Suppressor macrophage (primary cell): ENCODE measurements around the gene ZSCAN20.

ENCODE experiments used
- DNase-seq, 4 experiments: peaks; one replicate each; pipeline ENCODE4 v3.0.0-alpha.2; 2020 to 2022
- total RNA-seq, 17 experiments: gene quantifications; one replicate each; lab custom pipeline; 2026; ENCODE audit warnings: mixed read lengths in 6 of 17, inconsistent platforms in 3 of 17; lab: John Stamatoyannopoulos, UW

Gene ZSCAN20
- total RNA-seq = 1.2 to 17.1 (median 10.2) reads per million in 17 experiments

DNA sequence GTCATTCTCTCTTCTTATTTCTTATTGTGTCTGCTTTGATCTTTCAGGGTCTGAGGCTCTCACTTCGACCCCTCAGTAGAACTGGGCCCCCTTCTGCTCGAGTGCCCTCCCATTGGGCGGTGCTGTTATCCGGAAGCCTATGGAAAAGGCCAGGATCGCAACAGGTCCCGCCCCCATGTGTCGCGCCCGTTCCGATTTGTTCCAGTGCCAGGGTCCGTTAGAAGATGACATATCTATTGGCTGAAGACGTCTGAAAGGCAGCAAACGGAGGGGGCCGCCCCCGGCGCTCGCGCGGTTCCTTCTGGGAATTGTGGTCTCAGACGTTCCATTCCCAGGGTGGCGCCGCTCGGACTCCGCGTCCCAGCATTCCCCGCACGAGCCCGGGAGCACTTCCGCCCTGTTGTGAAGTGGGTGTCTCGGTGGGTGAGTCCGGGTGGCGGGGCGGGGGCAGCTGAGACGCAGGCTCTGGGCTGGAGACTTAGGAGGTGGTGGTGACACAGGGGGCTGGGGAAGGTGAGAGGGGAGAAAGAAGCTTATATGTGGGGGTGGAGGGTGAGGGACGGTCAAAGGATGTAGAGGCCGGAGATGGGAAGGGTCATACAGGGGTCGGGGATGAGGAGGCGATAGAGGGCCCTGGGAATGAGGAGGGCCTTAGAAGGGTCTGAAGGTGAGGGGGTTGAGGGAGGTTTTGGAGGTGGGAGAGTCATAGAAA lies at the start of gene ZSCAN20:
ZSCAN20 (plus strand) TSS at position 377 of the 712 bp plus-strand sequence. CDS start 6,644 bp downstream, outside the sequence.
- DNase-seq = peak; percentile 96 to 97 (median 96)

DNA sequence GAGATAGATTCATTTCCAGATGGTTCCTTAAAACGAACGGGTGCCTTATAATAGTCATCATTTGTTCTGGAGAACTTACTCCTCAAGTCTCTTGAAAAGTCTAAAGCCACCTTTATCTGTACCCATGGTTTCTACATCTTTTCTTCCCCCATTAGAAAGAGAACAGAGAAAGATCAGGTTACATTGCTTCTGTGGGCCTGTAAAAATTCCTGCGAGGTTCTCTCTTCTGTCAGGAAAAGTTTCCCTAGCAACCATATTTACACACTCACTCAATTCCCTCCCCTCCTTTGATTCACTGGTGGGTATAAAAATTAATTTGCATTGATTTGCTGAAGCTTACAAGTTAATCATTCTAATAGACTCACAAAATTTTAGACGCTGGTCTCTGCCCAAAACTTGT lies 48.2 kb upstream of the ZSCAN20 start:
- no peak for DNase-seq

DNA sequence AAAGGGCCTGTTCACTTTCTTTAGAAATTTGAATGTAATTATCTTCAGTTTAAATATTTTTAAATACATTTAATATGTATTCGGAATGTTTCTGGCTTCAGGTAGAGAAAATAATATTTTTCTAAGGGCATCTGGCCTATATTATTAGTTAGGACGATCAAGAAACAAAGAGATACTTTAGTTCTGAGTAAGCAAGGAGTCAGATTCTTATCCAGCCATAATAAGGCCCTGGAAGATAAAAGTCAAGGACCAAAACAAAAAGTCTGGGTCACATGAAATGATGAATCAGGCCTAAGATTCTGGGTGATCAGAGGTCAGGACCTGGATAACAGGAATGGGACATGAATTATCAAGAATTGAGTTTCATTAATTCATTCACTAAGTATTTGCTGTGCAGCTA lies 47.8 kb upstream of the ZSCAN20 start:
- DNase-seq = no peak

DNA sequence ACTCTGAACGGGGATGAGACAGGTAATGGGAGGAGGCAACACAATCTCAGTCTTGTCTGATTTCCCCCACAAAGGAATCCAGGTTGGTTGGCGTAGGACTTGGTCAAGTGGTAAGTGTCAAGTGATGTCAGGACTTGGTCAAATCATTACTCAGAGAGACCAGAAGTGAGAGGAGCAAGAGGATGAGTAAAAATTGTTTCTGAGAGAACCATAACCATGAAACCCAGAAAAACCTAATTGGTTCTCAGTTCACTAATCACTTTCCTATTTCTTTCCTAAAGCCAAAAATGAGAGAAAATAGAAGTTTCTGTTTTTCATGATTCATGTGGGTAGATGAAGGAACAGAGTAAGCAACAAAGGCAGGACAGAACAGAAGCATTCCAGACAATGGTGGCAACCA lies 46.5 kb upstream of the ZSCAN20 start:
- no peak for DNase-seq

DNA sequence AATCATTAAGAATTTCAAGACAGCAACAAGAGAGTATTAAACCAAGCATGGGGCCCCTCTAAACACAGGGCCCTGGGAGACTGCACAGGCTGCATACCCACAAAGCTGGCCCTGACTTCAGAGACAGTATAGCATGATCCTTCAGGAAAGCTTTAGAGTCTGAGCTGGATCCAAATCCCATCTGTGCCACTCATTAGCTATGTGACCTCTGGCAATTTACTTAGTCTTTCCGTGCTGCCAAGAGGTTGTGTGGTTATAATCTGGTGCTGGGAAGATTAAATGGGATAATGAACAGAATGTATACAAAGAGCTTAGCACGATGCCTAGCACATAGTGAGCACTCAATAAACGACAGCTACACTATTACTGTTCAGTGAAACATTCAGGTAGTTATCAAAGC lies 45.5 kb upstream of the ZSCAN20 start:
- DNase-seq = no peak

DNA sequence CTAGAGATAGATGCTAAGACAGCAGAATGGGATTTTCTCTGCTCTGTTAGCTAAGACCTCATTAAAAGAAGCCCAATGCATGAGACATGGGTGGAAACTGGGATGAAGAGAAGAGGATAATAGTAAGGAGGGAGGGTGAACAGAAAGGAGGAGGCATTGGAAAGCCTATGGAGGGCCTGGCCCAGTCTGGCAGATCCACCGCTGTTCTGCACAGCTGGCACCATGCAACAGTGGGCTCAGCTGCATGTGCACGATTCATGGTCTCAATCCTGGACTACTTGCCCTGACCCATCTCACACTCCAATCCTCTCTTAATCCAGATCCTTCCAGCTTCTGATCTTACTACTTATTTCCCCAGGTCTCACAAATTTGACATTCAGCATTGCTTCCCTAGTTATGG lies 43.8 kb upstream of the ZSCAN20 start:
- DNase-seq = no peak

DNA sequence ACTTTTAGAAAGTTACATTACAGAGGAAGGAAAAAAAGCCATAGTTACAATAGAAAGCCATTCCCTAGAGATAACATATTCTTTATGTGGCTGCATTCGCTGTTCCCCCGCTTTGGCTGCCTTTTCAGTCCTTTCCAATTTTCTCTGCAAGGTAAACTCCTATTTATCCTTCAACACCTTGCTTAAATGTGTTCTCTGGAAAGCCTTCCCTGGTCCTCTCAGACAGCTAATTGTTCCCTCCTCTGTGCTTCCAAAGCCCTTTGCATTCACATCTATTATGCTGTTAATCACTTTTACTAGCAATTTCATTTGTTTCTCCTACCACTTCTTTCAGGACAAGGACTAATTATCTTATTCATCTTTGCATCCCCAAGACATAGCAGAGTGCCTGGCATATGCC lies 43.1 kb upstream of the ZSCAN20 start:
- no peak for DNase-seq

DNA sequence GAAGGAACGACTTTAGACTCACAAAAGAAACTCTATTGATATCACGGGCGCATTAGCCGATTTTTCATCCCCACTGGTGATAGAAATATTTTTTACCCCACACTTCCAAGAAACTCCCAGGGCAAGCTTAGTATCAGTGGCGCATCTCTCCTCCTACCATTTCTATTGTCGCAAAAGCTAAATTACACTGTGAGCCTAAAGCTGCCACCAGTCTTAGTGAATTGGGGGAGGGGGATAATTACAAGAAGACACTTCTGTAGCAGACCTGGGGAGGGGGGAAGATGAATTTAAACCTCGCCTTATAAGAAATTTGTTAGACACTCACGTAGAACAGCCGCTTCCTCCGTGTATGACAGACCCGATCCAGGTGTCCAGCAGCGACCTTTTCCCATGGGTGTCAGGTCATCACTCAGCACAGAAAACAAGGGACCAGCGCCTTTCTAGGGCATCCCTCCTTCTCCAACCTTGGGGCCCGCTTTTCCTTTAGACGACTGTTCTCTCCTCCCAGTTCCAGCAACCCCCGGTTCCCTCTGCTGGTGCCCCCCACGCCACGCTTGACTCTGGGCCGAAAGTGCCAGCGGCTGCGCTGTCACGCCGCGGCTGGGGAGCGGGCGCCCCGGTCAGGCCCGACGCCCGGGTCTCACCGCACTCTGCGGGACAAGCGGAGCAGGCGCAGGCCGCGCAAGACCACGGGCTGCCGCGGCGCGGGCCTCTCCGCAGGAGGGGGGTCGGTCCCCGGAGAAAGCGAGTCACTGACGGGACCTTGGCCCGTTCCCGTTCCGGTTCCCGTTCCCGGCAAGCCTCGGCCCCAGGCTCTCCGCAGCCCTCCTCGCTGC lies 42.4 kb upstream of the ZSCAN20 start:
- DNase-seq = no peak

DNA sequence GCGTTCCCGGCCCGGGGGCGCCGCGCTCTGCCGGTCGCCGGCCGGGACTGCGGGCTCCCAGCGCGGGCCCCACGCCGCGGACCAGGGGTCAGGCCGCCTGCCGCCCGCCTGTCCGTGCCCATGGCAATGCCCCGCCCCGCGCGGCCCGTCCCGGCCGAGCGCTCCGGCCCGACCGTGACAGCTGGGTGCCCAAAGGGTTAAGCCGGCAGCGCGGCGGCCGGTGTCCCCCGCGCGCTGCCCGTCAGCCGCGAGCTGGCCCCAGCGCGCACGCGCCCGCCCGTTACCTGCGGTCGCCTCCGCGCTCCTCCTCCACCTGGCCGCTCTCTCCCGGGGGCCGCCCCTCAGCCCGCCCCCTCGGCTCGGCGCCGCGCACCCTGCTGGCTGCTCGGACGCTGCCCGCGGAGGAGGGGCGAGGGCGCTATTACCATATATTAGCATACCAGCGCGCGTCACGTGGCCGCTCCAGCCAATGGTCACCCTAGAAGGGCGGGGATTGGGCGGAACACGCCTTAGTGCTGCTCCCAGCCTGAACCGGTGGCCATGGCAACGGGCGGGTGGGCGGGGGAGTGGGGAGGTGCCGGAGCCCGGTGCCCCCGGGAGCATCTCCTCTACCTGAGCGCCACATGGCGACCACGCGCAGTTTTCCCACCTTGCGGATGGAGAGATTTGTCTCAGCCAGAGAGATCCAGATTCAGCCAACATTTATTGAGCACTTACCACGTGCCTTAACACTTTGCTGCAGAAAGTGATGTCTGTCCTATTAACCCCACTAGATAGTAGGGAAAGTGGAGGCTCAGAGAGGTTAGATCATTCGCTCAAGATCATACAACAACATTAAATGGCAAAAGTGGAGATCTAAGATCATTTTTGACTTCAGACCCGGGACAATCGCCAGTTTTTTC lies 41.5 kb upstream of the ZSCAN20 start, which contains the start of gene PHC2:
PHC2 (minus strand) TSS at position 404 of the 902 bp plus-strand sequence. CDS start 55,556 bp downstream, outside the sequence.
- DNase-seq = peak; percentile 96 to 99 (median 98)

DNA sequence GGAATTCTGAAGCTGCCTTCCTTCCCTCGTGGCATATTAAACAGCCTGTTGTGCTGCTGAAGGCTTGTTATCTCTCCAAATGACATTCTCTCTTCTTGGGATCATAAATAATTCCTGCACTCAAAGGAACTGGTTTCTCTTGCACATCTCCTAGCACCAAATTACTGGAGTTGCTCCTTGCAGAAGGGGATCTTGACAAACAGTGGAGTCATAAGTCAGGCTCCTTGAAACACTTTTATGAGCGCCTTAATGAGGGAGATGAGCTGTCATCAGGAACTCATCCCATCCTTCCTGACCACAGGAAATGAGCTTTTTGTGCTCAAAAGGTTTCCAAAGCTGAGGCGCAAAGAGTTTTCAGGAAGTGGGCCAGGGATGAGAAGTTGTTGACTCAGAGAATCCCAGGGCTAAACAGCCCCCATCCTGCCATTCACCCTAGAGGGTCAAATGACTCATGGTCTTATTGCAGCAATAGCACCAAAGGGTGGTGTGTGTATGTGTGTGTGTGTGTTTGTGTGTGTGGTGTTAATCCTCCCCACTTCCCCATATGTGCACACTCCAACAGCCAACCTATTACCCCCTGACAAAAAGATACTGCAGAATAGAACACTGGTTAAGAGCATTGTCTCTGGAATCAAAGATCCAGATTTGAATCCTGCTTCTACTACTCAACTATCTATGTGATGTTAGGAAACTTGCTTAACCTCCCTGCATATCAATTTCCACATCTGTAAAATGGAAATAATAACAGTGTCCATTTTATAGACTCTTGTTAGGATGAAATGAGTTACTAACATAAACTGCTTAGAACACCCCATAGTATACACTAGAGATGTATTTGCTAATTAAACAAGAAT lies 38.7 kb upstream of the ZSCAN20 start:
- peak; percentile 94 to 99 (median 96) for DNase-seq

DNA sequence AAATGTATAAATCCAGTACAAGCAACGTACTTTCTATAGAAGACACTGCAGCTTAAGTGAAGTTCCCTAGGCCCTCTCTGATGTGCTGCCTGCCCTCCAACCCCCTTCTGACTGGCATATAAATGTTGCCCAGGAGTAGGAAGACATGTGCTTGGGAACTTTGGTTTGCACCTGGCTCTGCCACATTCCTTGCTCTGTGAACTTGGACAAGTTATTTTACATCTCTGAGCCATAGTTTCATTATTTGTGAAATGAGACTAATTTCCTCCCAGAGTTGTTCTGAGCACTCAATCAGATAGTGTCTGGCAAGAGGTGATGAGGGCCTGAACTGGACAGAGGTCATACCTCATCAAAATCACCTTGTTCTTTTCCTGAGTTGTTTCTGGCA lies 38.1 kb upstream of the ZSCAN20 start:
- no peak for DNase-seq

DNA sequence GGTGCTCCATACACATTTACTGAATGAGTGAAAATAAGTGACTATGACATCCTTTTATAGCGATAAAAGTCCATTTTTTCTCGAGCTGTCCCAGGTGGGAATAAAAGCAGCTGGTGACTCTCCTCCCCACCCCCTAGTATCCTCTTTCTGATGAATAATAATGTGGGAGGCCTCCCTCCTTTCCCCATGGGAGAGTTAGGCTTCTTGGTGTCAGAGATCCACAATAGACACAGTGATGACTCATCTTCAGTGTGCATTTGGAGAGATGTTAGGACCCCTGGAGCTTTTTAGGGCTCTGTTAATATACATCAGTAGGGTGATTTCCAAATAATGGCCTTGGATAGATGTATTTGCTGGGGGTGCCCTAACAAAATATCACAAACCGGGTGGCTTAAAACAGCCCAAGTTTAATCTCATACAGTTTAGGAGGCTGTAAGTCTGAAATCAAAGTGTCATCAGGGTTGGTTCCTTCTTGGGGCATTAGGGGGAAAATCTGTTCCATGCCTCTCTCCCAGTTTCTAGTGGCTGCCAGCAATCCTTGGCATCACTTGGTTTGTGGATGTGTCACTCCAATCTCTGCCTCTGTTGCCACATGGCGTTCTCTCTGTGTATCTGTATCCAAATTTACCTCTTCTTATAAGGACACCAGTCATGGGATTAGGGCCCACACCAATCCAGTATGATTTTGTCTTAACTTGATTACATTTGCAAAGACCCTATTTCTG lies 37.2 kb upstream of the ZSCAN20 start:
- DNase-seq = peak; percentile 32 to 71 (median 40)

DNA sequence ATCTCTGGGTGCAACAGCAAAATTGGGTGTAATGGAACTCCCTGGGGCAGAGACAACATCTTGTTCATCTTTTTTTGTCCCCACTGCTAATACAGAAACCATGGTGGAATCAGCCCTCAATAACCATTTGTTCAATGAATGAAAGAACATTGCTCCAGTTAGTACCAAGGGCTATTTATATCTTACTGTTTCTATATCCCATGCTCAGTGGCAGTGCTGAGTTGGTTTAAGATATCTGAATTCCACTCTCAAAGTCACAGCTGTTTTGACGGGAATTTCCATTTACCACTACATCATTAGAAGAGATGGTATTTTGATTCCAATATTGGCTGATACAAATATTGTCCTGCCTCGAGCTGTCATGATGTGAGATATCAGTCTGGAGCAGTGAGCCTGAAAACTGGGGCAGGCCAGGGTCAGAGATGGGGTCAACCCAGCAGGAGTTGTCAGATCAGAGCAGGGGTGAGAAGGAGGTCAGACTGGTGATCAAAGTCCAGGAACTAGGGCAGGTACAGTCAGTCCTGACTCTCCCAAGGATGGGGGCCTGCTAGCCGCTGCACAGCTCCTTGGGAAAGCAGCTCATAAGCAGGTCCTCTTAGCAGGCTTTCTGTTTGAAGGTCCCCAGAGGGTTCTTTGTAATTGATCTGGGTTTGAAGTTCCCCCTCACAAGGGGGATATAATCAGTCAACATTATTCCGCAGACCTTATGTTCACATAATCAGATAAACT lies 35.7 kb upstream of the ZSCAN20 start:
- no peak for DNase-seq

DNA sequence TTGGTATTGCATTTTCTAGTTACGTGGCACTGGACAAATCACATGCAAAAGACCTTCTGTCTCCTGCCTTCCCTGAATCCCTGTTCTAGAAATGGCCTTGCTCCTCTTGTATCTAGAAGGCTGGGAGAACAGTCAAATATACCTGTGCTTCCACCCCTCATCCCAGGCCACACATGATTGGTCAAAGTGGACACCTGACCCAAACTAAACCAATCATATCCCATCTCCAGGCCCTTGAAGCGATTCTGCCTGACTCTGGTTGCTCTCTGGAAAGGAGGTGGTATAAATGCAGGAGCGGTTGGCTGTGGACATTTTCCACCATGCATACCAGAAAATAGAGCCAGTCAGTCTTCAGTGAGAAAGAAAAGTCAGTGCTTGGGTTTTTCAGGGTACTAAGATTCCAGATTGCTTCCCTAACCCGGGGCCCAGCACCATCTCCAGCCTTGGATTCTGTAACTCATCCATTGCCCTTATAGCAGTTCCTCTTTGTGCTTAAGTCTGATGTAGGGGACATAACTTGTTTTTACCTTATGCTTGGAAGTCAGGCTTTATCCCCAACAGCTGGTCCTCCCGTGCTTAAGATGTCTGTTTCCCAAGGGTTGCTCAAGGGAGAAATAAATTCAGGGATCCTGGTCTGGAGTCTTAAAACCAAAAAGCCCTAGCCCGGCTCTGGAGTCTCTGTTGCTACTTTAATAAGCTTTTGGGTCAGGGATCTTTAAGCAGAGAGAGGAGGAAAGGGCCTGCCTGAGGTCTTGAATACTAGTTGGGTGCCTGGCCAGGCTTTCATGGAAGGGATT lies 33.9 kb upstream of the ZSCAN20 start:
- peak in 2 of 4 experiments; percentile 38 to 48 for DNase-seq

DNA sequence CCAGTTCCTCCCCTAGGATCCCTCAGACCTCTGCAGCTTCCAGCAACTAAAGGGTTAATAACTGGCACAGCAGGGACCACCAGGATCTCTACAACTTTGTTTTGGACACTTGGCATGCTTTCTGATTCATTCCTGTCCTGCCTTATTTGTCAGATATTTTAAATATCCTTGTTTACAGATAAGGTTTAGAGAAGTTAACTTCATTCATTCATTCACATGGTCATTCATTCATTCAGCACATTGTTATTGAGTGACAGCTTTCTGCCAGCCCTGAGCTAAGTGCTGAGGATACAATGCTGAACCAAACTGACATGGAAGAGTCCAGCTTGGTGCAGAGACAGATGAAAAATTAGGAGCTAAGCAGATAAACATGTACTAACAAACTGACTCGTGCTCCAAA lies 32.8 kb upstream of the ZSCAN20 start:
- no peak for DNase-seq

DNA sequence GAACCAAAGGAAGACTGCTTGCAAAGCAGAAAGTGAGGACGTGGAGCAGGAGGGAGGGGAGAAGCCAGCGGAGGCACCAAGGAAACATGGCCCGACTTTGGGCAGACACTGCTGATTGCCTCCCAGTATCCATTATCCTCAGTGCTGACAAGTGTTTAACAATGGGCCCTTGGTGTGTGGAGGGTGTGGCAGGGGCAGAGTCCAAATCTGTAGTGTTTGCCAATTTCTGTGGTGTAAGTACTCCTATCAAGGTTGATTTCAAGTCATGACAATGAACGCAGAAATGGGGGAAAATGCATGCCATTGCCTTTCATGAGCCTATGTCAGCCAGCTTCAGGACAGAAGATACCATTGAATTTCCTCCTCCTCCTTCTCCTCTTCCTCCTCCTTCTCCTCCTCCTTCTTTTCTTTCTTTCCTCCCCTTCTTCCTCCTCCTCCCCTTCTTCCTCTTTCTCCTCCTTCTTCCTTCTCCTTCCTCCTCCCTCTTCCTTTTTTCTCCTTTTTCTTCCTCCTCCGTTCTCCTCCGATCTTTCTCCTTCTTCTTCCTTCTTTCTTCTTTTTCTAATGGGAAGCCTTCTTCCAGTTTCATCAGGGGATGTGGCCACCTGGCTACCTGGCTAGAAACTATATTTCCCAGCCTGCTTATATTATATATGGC lies 31.2 kb upstream of the ZSCAN20 start:
- no peak for DNase-seq

DNA sequence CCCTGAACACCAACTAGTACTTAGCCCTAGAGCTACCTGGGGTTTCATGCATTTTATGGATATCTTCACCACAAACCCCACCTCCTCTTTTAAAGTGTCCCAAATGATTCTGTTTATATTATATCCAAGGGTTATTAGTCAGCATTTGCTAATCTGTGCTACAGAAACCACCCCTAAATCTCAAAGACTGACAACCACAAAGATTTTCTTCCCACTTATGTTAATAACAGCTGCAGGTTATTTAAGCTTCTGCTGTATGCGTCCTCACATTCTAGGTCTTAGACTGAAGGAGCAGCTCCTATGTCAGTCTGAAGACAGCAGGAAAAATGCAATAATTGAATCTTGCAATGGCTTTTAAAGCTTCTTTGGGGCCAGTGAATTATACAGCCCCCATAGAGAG lies 30.3 kb upstream of the ZSCAN20 start:
- DNase-seq = no peak

DNA sequence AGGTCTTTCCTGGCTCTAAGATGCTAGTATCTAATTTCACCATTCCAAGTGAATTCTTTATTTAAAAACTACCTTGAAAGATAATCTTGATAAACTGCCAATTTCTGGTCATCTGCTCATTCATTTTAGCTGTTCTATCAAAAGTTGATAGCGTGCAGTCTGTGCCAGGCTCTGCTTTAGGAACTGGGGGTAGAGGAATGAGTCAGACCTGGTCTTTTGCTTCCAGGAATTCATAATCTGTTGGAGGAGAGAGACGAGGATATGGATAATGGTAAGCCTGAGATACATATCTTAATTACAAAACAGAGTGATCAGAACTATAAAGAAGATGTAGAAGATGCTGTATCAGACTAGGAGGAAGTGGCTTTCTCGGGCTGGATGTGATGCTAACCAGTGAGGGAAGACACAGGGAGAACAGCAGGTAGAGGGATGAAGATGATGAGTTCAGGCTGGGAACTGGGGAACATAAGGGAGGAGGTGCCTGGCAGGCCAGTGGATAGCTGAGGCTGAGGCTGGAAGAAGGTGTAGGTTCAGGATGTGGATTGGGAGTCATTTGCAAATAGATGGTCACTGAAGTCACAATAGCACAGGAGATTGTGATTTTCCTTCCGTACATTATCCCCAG lies 29.3 kb upstream of the ZSCAN20 start:
- no peak for DNase-seq
